OCI-M2 (cell line): ENCODE results near the gene LHPP.

Source experiments
- DNase-seq: peaks from one replicate; lab custom pipeline; 2025; ENCODE audit not compliant: unreplicated experiment; lab: John Stamatoyannopoulos, UW

Gene LHPP

DNA sequence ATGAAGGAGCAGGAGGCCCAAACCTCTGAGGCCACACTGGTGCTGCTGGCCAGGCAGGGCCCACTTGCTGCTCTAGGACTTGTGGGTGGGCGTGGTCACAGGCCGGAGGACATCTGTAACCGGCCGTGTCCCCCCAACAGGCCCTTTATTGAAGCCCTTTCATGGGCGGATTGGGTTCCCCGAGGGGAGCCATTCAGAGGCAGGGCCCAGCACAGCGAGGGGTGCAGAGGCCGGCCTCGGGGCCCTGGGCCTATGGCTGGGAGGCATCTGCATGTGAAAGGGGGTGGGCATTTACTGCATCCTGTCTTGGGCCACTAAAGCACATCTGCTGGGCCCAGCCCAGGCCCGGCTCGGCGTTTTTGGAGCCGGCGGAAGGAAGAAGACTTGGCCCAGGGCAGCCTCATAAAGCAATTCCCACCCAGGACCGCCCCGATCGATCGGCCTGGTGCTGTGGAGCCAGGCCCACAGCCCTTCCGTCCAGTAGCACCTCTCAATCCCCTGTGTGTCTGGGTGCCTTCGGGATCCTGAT lies 8.4 kb downstream of the LHPP start:
- DNase-seq, result no peak

DNA sequence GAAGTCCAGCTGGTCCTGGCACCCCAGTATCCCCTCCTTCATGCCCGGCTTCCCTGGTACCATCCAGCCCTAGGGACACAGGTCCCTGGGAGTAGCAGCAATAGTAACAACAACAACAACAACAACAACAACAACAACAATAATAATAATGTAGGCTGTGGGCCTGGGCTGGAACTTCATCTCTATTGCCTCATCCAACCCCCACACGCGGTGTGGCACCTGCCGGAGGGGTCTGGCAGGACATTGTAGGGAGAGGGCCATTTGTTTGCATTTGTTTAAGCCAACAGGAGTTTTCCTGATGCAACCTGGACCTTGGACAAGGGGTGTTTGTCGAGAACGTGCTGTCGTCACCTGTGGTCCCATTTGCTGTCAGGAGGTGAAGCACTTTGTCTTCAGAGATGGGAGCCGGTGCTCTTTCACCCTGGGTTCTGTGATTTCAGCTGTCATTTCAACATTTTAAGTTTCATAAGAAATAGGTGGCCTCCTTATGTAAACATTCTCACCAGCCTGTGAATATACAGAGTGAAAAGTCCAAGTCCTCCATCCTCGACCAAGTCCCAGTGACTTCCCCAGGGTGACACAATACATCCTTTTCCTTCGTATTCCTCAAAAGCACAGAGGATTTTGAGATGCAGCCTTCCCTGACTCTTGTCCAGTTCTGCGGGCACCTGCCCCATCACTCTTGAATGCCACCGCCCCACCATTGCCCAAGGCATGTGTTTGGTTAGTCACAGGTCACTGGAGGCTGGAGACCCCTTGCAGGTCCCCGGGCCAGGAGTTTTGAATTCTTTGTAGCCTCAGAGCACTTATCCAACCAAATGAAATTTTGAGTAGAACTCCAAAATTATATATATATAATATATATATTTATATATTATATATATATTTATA lies 9.2 kb downstream of the LHPP start:
- no peak for DNase-seq

GRCh38 chr10:124472071-124472470 lies 10.4 kb downstream of the LHPP start:
- no peak for DNase-seq

DNA sequence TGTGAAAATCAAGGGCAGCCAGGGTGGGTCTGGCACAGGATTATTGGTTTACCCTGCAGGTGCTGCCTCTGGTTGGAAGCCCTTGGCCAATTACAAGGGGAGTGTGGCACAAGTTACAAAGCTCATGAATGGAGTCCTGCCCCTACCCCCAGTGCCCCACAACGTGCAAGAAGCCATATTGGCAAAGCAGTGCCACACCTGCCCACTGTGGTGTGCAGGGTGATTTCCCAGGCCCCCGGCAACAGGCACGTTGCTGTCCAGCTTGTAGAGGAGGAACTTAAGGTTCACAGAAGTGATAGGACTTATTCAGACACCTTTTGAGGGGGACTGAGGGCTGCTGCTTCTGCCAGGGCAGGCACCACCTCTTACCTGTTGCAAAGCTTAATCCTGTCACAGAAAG lies 11.4 kb downstream of the LHPP start:
- DNase-seq, result no peak

DNA sequence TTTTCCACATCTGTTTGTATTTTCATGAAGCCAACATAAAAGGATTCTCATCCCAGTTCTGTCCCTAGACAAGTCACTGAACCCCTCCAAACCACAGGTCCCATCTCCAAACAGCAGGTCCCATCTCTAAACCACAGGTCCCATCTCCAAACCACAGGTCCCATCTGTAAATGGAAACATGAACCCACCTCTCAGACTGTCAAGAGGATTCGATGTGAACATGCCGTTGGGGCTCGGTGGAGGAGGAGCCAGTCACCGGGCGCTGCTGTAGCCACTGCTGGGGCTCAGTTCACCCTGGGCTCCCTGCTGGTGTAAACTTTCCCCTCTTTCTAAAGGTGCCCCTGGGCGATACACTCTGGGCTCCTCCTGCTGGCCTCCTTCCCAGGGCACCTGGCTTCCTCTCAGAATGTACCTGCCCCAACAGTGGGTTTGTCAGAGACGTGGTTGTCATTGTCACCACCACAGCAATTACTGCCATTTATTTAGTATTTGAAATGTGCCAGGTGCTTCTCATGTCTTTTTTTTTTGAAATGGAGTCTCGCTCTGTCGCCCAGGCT lies 13.0 kb downstream of the LHPP start:
- no peak for DNase-seq

DNA sequence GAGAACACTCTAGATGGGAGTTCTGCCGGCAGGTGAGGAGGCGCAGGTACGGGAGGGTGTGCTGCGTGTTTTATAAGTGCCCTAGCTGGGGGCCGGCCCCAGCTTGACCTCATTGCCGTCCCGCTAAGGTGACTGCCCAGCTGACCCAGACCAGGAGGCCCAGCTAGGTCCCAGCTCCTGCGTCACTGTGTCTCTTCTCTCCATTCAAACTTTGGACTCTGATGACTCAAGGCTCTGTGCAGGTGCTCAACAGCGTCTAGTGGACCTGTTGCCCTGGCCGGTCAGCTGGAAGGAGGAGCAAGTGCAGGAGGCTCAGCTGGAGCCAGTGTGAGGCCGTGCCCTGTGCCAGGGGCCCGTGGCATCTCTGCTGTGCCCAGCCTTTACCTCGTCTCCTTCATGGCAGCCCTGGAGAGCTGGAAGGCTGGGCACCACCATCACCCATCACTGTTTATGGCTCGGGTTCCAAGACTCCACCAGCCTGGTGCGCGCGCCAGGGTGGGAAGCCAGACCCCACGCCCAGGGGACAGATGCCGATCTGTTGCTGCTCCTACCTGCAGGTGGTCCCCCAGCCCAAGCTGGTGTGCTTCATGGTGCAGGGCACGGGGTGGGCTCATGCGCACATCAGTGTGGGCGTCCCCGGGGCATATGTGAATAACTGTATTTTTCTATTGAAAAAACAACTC lies 14.6 kb downstream of the LHPP start:
- no peak for DNase-seq

GRCh38 chr10:124477614-124478363 lies 16.2 kb downstream of the LHPP start:
- DNase-seq, result no peak

GRCh38 chr10:124478515-124478914 lies 16.9 kb downstream of the LHPP start:
- DNase-seq, result no peak

DNA sequence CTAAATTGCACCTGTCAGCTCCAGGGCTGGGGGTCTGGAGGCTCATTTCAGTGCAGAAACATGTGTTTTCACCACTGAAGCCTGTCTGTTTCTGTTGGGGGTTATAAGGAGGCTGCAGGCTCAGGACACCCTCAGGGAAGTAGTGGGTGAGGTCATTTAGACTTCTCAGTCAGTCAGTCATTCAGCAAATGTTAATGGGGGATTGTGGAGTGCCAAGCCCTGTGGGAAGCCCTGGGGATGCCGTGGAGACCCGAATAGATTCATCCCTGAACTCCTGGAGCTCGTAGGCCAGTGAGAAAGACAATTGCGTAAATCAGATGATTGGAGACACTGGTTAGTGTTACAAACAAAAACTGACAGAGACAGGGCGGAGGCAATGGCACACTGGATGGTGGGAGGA lies 19.2 kb downstream of the LHPP start:
- DNase-seq, result no peak

- DNase-seq, result no peak
These were observed 20.1 kb downstream of the LHPP start for GRCh38 chr10:124481717-124482116.

DNA sequence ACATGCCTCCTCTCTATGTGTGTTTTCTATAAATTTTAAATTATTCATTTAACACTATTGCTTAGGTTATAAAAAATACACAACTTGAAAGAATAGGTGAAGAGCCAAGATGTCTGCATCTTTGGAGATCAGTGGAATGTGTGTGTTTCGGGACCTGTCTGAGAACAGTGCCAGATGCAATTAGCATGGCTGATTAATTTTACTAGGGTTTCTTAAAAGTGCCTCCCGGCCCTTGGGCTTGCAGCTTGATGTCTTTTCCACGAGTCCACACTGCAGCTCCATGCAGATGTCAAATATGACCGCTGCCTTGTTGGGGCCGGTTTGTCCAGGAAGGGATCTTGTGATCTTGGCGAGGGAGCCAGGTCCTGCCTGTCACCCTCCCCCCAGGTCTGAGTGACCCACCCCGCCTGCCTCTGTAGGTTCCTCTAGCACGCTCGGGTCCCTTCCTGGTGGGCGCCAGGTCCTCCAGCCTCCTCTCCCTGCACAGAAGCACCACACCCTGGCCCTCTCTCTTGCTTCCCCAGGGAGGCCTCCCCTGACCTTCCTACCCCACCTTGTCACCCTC lies 20.7 kb downstream of the LHPP start:
- no peak for DNase-seq

- no peak for DNase-seq
These were observed 21.3 kb downstream of the LHPP start for GRCh38 chr10:124482876-124483275.

GRCh38 chr10:124484031-124484430 lies 22.4 kb downstream of the LHPP start:
- DNase-seq, result no peak

DNA sequence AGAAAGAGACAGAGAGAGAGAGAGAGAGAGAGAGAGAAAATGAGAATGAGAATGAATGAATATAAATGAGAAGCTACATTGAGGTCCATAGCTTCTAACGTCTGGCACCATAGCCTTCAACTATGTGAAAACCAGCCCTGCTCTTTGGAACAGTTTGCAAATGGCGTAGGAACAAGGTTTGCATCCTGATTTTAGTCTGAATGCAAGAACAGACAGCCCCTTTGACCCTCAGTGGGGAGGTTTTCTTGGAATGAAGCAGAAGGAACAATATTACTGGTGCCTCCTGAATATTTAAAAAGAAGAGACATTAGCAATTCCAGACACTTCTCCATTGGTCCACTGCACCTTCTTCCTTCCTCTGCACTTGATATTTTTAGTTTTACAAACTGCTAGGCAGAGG lies 23.0 kb downstream of the LHPP start:
- no peak for DNase-seq

DNA sequence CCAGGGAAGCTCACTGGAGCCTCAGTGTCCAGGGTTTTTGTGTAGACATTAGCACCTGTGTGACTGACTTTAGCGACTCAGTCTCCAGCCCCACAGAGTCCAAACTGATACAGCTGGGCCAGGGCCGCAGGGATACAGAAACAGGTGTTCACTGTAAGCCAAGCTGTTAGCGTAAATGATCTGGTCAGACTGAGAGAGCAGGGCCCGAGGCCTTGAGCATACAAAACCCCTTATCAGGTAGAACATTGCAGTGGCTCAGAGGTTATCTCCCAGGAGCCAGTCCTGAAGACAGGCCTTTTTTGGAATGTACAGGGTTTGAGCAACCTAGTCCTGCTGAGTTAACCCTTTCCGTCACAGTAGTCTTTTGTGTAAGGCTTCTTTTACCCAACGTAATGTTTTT lies 25.0 kb downstream of the LHPP start:
- DNase-seq, result no peak

GRCh38 chr10:124491105-124491504 lies 29.5 kb downstream of the LHPP start:
- DNase-seq, result no peak

DNA sequence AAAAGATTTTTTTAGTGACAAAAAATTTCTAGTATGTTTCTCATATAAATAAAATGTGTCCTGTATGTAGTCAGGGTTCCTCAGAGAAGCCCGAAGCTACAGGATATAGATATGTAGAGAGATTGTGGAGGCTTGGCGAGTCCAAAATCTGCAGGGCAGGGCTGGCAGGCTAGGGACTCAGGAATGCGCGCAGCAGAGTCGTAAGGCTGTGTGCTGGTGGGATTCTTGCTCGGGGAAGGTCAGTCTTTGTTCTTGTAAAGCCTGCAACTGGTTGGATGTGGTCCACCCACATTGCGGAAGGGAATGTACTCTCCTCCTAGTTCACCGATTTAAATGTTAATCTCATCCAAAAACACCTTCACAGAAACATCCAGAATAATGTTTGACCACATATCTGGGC lies 30.6 kb downstream of the LHPP start:
- DNase-seq, result no peak

GRCh38 chr10:124493214-124493882 lies 31.7 kb downstream of the LHPP start:
- no peak for DNase-seq

DNA sequence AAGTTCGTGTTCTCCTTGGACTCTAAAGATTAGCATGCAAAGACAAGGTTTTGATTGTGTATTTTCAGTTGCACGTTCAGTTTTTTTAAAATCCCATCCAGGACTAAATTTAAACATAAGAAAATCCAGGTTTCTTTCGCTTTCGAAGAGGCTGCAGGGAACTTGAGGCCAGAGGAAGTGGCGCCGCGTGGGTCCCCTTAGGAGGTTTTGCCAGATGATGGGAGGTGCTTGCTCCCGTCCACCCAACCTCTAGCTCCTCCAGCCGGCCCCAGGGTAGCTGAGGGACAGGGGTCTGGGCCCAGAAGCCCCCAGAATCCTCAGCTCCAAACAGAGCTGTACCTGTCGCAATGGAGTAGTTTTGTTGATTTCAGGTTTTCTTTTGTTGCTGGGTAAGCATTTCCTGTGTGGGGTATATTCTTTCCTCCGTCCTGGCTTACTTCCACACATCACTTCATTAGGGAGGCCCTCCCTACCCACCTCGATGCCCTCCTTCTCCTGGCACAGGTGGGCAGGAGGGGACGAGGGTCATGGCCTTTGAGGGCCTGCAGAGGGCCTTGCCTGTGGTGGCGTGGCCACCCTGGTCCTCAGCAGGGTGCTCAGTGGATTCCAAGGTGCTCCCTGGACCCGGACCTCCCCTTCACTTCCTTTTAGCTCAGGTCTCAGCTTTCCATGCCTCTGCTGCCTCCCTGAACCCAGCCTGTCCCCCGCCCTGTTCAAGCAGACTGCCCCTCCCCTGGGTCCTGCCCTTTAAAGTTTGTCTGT lies 32.6 kb downstream of the LHPP start:
- DNase-seq, result no peak

GRCh38 chr10:124495162-124495561 lies 33.5 kb downstream of the LHPP start:
- DNase-seq, result no peak
